Duodenal mucosa (tissue), 2 donors: ENCODE data around the gene RCOR2.

Experiments used
- H3K27ac ChIP-seq: one replicate; pipeline ENCODE4 v1.7.0; 2013; ENCODE audit warnings: low read depth, low read length
- H3K27me3 ChIP-seq, 2 donors: one replicate each; pipeline ENCODE4 v1.7.0; 2013; ENCODE audit warnings: low read length in 2 of 2, control low read depth in 1 of 2; ENCODE audit not compliant: insufficient read depth in 2 of 2, control insufficient read depth in 1 of 2
- H3K36me3 ChIP-seq, 2 donors: one replicate each; pipeline ENCODE4 v1.7.0; 2013; ENCODE audit warnings: low read length in 2 of 2, control low read depth in 1 of 2; ENCODE audit not compliant: insufficient read depth in 2 of 2, control insufficient read depth in 1 of 2
- H3K4me1 ChIP-seq, 2 donors: one replicate each; pipeline ENCODE4 v1.7.0; 2013; ENCODE audit warnings: low read length in 2 of 2, control low read depth in 1 of 2; ENCODE audit not compliant: insufficient read depth in 2 of 2, control insufficient read depth in 1 of 2
- H3K4me3 ChIP-seq, 2 donors: one replicate each; pipeline ENCODE4 v1.7.0; 2013; ENCODE audit warnings: low read length in 2 of 2, low read depth in 1 of 2
- H3K9ac ChIP-seq, 2 donors: one replicate each; pipeline ENCODE4 v1.7.0; 2013; ENCODE audit warnings: low read length in 2 of 2, low read depth in 1 of 2
- H3K9me3 ChIP-seq, 2 donors: one replicate each; pipeline ENCODE4 v1.7.0; 2013; ENCODE audit warnings: low read length in 2 of 2, control low read depth in 1 of 2; ENCODE audit not compliant: control insufficient read depth in 1 of 2

Gene RCOR2

DNA sequence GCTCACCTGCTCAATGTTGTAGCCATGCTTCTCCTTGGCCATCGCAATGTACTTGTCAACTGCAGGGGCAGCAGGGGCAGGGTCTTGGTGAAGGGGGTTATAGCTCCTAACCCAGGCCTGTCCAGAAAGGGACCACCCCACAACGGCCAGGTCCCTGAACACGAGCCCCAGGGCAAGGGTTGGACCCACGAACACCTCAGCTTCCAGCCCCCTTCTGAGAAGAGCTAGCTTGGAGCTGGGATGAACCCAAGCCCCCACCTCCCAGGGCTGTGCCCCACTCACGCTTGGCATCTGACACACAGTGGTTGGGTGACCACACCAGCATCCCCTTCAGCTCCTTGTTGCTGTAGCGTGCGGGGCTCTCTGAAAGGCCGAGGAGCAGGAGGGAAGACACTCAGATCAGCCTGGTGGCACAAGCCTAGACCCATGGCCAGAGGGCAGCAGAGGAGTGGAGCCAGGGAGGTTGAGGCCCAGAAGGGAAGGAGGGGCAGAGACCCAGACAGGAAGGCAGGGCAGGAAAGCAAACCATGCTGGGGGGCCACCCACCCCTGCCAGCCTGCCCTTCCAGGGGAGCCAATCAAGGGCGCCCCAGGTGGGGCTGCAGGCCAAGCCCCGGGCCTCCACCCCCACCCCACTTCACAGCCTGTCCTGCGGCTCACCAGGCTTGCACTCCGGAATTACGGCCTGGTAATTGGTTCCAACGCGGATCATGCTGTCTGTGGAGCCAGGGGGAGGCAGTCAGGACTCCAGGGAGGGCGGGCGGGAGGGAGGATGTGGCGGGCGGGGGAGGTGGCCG, 1.9 kb downstream of the RCOR2 start:
- H3K27me3 ChIP-seq: no peaks in the 10 kb centered on the region
- no peak overlapping the region for H3K4me3 ChIP-seq
- H3K9ac ChIP-seq: no peak overlapping the region
- H3K27ac ChIP-seq: no peak overlapping the region
- H3K36me3 ChIP-seq: no peaks in the 10 kb centered on the region
- H3K4me1 ChIP-seq: peaks cover 24 to 41% of the 10 kb centered on the region in 2 donors
- no peaks in the 10 kb centered on the region for H3K9me3 ChIP-seq

DNA sequence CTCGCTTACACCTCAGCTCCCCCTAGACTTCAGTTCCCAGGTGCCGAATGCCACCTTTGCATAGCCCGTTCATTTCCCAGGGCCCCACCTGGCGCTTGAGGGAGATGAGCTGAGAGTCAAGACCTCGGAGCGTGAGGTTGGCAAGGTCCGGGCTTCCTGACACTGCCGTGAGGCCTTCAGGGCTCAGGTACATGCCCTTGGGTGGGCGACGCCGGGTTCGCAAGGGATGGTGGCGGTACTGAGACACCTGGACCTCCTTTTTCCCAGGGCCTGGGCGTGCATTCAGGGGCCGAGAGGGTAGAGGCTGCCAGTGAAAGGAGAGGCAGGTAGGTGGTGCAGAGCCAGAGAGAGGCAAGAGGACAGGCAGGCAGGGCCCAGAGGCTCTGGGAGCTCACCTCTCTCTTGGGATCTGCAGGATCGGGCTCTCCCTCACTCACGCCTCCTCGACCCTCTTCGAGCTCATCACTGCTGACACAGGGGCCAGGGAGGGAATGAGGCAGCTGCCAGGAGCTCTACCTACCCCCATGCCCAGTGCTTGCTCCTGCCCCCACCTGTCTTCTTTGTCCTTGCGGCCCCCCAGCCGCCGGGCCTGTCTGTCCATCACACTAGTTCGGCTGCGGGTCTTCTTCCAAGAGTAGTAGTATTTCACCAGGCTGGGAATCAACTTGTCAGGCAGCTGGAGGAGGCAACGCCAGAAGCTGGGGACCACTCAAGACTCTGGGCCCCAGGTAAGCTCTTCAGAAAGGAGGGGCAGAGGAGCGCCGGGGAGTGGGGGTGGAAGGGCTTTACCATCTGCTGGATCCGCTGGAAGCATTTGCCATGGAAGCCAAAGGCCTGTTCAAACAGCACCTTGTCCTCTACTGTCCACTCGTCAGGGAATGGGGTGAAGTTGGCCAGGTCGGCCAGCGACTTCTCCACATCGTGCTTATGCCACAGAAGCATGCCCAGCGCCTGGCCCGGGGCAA, 2.8 kb downstream of the RCOR2 start:
- no peak overlapping the region for H3K9ac ChIP-seq
- H3K27ac ChIP-seq: no peak overlapping the region
- H3K36me3 ChIP-seq: no peaks in the 10 kb centered on the region
- H3K27me3 ChIP-seq: no peaks in the 10 kb centered on the region
- H3K4me1 ChIP-seq: peaks cover 17 to 31% of the 10 kb centered on the region in 2 donors
- H3K4me3 ChIP-seq: no peak overlapping the region
- H3K9me3 ChIP-seq: no peaks in the 10 kb centered on the region

DNA sequence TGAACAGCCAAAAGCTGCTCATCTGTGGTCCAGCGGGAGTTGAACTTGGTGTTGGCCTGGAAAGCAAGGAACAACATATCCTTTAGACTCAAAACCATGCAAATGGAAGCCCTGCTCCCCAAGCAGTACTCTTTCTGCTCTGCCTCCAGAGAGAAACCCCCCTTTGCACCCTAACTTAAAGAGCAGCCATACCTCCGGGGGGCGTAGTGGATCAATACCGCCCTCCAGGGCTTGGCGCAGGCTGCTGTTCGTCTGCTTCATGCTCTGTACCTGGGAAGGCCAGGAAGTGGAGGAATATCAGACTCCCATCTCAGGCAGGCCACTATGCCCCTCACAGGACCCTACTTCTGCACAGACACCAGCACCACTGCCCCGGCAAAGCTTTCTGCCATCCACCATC, 4.3 kb downstream of the RCOR2 start:
- Histone ChIP-seq H3K36me3 (peaks cover 9 to 10% of the 10 kb centered on the region in 2 donors), H3K9ac (no peak overlapping the region), H3K9me3 (no peaks in the 10 kb centered on the region), H3K27ac (no peak overlapping the region), H3K27me3 (no peaks in the 10 kb centered on the region), H3K4me3 (no peak overlapping the region), H3K4me1 (peaks cover 5 to 16% of the 10 kb centered on the region in 2 donors)

GRCh38 chr11:63911876-63912275, 5.1 kb downstream of the RCOR2 start:
- peaks cover 17 to 18% of the 10 kb centered on the region in 2 donors for H3K36me3 ChIP-seq
- no peak overlapping the region for H3K9ac ChIP-seq
- H3K4me1 ChIP-seq: peaks cover 0 to 12% of the 10 kb centered on the region in 2 donors
- no peaks in the 10 kb centered on the region for H3K9me3 ChIP-seq
- H3K27ac ChIP-seq: no peak overlapping the region
- H3K27me3 ChIP-seq: no peaks in the 10 kb centered on the region
- H3K4me3 ChIP-seq: no peak overlapping the region

DNA sequence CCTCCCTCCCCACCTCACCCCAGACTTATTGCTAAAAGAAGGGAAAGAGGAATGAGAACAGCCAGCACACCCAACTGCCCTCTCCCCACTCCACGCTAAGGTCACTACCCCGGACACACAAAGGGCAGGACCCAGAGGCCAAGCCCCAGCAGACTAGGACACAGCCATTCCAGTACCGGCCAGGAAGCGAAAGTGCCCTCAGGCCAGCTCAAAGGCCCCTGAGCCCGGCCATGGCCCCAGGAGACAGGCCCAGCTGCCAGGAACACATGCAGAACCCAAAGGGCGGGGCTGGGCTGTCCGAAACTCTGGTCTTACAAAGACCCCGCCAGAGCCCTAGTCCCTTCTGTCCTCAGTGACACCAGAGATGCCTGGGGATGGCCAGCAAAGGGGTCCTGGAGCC, 5.5 kb downstream of the RCOR2 start:
- Histone ChIP-seq H3K4me1 (peaks cover 0 to 9% of the 10 kb centered on the region in 2 donors), H3K27me3 (no peaks in the 10 kb centered on the region), H3K36me3 (peaks cover 17 to 20% of the 10 kb centered on the region in 2 donors), H3K9ac (no peak overlapping the region), H3K9me3 (no peaks in the 10 kb centered on the region), H3K4me3 (no peak overlapping the region), H3K27ac (no peak overlapping the region)

DNA sequence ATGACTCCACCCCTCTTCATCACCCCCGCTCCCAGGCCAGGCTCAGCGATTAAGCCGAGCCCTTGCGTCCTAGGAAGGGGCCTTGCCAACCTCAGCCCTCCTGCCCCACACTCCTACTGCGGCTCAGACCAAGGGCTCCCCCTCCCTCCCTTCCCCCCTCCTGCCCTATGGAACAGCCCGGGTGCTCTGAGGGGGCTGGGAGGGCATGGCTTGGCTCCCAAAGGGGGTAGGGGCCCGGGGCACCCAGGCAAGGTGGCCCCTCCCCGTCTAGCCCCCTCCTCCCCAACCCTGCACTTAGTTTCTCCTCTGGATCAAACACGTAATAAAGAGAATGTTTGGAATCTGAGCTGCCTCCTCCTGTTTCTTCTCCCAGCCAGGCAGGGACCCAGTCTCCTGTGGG, 6.3 kb downstream of the RCOR2 start:
- no peak overlapping the region for H3K4me3 ChIP-seq
- peaks cover 0 to 1% of the 10 kb centered on the region in 2 donors for H3K4me1 ChIP-seq
- no peaks in the 10 kb centered on the region for H3K9me3 ChIP-seq
- H3K9ac ChIP-seq: no peak overlapping the region
- no peaks in the 10 kb centered on the region for H3K27me3 ChIP-seq
- H3K36me3 ChIP-seq: peaks cover 17 to 25% of the 10 kb centered on the region in 2 donors
- no peak overlapping the region for H3K27ac ChIP-seq

- Histone ChIP-seq H3K9ac (no peak overlapping the region), H3K27ac (no peak overlapping the region), H3K9me3 (no peaks in the 10 kb centered on the region), H3K4me1 (no peaks in the 10 kb centered on the region), H3K27me3 (no peaks in the 10 kb centered on the region), H3K4me3 (no peak overlapping the region), H3K36me3 (peaks cover 17 to 33% of the 10 kb centered on the region in 2 donors)
These were observed 7.1 kb downstream of the RCOR2 start for GRCh38 chr11:63909591-63910506.

DNA sequence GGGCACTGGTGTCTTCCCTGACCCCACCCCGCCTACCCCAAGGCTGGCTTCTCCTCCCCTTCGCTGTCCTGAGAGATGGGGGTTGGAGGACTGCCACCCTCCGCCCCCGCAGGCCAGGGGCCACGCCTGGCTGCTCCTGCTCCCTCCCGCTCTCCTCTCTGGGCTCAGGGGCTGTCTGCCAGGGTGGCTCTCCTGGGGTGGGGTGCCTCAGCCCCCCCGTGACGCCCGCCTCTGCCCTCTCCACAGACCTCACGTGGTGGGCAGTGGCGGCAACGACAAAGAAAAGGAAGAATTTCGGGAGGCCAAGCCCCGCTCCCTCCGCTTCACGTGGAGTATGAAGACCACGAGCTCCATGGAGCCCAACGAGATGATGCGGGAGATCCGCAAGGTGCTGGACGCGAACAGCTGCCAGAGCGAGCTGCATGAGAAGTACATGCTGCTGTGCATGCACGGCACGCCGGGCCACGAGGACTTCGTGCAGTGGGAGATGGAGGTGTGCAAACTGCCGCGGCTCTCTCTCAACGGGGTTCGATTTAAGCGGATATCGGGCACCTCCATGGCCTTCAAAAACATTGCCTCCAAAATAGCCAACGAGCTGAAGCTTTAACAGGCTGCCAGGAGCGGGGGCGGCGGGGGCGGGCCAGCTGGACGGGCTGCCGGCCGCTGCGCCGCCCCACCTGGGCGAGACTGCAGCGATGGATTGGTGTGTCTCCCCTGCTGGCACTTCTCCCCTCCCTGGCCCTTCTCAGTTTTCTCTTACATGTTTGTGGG, 8.1 kb downstream of the RCOR2 start:
- H3K27me3 ChIP-seq: no peaks in the 10 kb centered on the region
- H3K9ac ChIP-seq: no peak overlapping the region
- H3K4me3 ChIP-seq: no peak overlapping the region
- no peaks in the 10 kb centered on the region for H3K9me3 ChIP-seq
- H3K27ac ChIP-seq: no peak overlapping the region
- H3K4me1 ChIP-seq: no peaks in the 10 kb centered on the region
- peaks cover 26 to 43% of the 10 kb centered on the region in 2 donors for H3K36me3 ChIP-seq

DNA sequence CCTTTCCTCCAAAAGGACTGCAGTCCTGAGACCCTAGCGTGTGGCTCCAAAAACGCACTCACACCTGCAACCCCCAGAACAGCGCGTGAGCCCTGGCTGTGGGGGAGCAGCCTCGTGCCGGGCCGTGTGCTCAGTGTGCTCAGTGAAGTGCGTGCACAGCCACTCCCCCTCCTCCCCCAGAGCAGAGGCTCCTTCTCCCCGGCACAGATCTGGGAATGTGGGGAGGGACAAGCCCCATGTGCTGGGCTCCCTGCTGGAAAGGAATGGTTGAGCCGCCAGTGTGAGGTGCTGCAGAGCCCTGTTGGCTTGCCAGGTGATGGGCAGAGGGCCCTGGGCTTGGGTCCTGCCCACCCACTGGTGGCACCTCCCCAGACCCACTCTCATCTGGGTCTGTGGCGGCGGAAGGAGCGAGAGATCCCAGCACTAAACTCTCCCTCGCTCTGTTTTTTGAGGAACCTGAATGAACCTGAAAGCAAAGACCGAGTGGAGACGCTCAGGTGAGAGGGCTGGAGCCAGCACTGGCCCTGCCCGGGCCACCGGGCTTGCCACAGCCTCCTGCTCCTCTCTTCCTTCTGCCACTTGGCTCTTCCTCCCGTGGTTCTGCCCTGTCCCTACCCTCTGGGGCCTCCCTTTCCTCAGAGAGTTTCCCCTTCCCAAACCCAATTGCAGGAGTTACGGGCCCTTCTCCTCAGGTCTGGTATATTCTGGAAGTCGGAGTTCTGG, 9.0 kb downstream of the RCOR2 start:
- Histone ChIP-seq H3K9me3 (no peaks in the 10 kb centered on the region), H3K36me3 (peaks cover 30 to 52% of the 10 kb centered on the region in 2 donors), H3K4me3 (no peak overlapping the region), H3K4me1 (no peaks in the 10 kb centered on the region), H3K9ac (no peak overlapping the region), H3K27me3 (no peaks in the 10 kb centered on the region), H3K27ac (no peak overlapping the region)
